GM12891 (cell line): ENCODE data around the gene STXBP5.

Experiments used
- DNase-seq: peaks from one replicate; pipeline ENCODE4 v3.0.0; 2011; ENCODE audit warnings: low spot score; ENCODE audit not compliant: insufficient read length
- FAIRE-seq: peaks from 2 replicates; lab custom pipeline; 2011; peaks lifted over from hg19 to GRCh38; lab: Jason Lieb, UNC
- PAX5 ChIP-seq: IDR thresholded peaks from 2 replicates; pipeline ENCODE4 v1.6.1; 2011; ENCODE audit warnings: low read length, moderate library complexity, mild to moderate bottlenecking; ENCODE audit not compliant: insufficient read depth, severe bottlenecking
- POLR2A ChIP-seq: IDR thresholded peaks from 2 replicates; pipeline ENCODE4 v1.6.1; 2011; ENCODE audit warnings: low read depth, low read length, control low read depth
- POLR2AphosphoS5 ChIP-seq: IDR thresholded peaks from 2 replicates; pipeline ENCODE4 v1.6.1; 2011; ENCODE audit warnings: low read depth, low read length, control low read depth
- POU2F2 ChIP-seq: IDR thresholded peaks from 2 replicates; pipeline ENCODE4 v1.6.1; 2011; ENCODE audit warnings: low read depth, mild to moderate bottlenecking, control low read depth, low read length, moderate library complexity
- SPI1 ChIP-seq: IDR thresholded peaks from 2 replicates; pipeline ENCODE4 v1.6.1; 2011; ENCODE audit warnings: low read depth, low read length, control low read depth
- TAF1 ChIP-seq: IDR thresholded peaks from 2 replicates; pipeline ENCODE4 v1.6.1; 2011; ENCODE audit warnings: low read depth, low read length, control low read depth

STXBP5 gene

GRCh38 chr6:147173675-147174308 lies 30.4 kb upstream of the STXBP5 start:
- TF ChIP-seq POLR2AphosphoS5 (no peak), POU2F2 (no peak), POLR2A (no peak), TAF1 (no peak), PAX5 (no peak), SPI1 (no peak)
- no peak for FAIRE-seq

GRCh38 chr6:147176795-147177194 lies 27.4 kb upstream of the STXBP5 start:
- DNase-seq, result no peak
- FAIRE-seq, result no peak
- TF ChIP-seq POLR2A, result no peak
- TF ChIP-seq POU2F2, result no peak
- TF ChIP-seq PAX5, result no peak
- no peak for TF ChIP-seq TAF1
- no peak for TF ChIP-seq SPI1
- TF ChIP-seq POLR2AphosphoS5, result no peak

More at GRCh38 chr6:147173675-147174308, 30.4 kb upstream of the STXBP5 start:
- DNase-seq, result no peak

GRCh38 chr6:147177286-147177685 lies 26.9 kb upstream of the STXBP5 start:
- DNase-seq (no peak), FAIRE-seq (no peak)
- TF ChIP-seq TAF1, result no peak
- no peak for TF ChIP-seq POLR2A
- no peak for TF ChIP-seq SPI1
- TF ChIP-seq PAX5, result no peak
- TF ChIP-seq POU2F2, result no peak
- no peak for TF ChIP-seq POLR2AphosphoS5

DNA sequence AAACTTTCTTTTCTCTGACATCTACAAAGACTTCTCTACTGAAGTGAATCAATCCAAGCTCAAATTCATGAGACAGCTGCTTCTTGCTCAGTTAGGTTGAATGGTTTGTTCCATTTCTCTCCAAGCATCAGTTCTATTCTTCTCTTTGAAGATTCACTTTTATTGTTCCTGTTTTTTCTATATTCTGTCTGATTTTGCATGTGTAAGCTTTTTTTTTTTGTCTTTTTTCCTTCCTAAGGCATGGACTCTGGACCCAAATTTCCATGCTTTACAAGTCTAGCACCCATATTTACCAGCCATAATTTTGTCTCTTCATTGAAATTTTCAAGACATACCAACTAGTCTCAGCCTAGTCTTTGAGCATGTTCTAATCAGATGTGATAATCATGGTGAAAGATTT lies 25.9 kb upstream of the STXBP5 start:
- no peak for TF ChIP-seq PAX5
- TF ChIP-seq SPI1, result no peak
- no peak for TF ChIP-seq TAF1
- TF ChIP-seq POU2F2, result no peak
- no peak for TF ChIP-seq POLR2A
- TF ChIP-seq POLR2AphosphoS5, result no peak
- no peak for DNase-seq
- no peak for FAIRE-seq

DNA sequence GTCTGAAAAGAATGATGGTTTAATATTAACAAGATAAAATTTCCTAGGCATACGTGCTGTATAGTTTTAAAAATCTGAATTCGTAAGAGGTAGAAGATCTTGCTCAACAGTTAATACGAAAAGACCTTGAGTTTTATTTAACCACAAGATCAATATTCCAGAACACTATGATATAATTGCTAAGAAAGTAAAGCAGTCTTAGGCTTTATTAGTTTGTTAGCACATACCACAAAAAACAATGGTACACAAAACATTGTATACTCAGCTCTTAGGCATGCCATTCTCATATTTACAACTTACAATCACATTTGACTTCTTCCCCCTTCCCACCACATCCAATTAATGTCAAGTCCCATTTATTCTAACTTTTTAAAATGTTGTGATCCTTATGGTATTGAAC lies 24.4 kb upstream of the STXBP5 start:
- FAIRE-seq, result no peak
- DNase-seq, result no peak
- no peak for TF ChIP-seq POLR2AphosphoS5
- TF ChIP-seq POLR2A, result no peak

- TF ChIP-seq POLR2A (no peak), PAX5 (no peak), POU2F2 (no peak), TAF1 (no peak), SPI1 (no peak), POLR2AphosphoS5 (no peak)
These were observed 23.3 kb upstream of the STXBP5 start for GRCh38 chr6:147180926-147181325.

DNA sequence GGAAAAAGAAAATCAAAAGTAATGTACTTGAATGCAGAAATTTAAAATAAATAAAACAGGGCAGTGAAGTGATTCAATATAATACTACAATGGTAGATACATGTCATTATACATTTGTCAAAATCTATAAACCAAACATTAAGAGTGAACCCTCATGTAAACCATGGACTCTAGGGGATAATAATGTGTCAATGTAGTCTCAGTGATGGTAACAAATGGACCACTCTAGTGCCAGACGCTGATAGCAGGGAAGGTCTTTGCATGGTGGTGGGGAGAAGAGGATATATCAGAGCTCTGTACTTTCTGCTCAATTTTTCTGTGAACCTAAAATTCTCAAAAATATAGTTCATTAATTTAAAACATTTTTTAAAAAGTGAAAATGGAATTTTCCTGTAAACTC lies 19.8 kb upstream of the STXBP5 start:
- FAIRE-seq, result no peak
- no peak for DNase-seq
- TF ChIP-seq POU2F2, result no peak
- no peak for TF ChIP-seq TAF1
- no peak for TF ChIP-seq POLR2AphosphoS5
- no peak for TF ChIP-seq POLR2A
- no peak for TF ChIP-seq PAX5
- TF ChIP-seq SPI1, result no peak

More at GRCh38 chr6:147180926-147181325, 23.3 kb upstream of the STXBP5 start:
- no peak for FAIRE-seq
- DNase-seq, result no peak

DNA sequence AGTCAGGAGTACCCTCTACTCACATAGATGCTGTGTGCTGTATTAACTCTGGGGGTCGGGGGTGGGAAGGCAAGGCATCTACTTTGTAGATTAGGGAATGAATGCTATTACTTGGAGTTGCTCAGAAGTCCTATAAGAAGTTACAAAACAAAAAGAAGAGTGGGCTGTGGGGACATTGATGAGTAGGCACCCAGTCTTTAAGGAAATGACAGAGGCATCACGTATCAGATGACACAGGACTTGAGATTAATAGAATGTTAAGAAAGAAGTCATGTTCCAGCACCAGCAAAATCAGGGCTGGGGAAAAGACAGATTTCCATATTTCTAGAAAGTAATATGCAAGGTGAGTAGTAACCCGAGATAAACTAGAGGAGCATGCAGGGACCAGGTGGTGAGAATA lies 19.0 kb upstream of the STXBP5 start:
- TF ChIP-seq SPI1 (no peak), POU2F2 (no peak), POLR2AphosphoS5 (no peak), PAX5 (no peak), POLR2A (no peak), TAF1 (no peak)
- DNase-seq (no peak), FAIRE-seq (no peak)

GRCh38 chr6:147190556-147190955 lies 13.7 kb upstream of the STXBP5 start:
- no peak for TF ChIP-seq TAF1
- DNase-seq (no peak), FAIRE-seq (no peak)

DNA sequence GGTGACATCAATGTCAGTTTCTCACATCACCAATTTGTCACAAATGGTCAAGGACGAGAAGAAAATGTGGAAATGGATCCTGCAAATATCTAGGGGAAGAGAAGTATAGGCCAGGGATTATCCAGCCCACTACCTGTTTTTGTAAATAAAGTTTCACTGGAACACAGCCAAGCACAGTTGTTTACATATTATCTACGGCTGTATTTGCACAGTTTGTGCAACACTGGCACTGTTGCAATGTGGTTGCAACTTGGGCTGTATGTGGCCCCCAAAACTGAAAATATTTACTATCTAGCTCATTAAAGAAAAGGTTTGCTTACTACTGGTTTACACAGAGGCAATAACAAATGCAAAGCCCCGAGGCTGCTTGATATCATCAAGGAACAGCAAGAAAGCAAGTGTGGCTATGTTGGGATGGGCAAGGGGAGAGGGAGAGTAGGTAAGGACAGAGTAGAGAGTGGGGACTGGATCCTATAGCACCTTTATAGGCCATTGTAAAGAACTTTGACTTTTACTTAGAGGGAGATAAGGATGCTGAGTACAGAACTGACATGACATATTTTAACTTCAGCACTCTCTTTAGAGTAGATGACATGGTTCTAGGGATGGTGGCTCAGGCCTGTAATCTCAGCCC lies 11.8 kb upstream of the STXBP5 start:
- FAIRE-seq (no peak), DNase-seq (no peak)
- TF ChIP-seq SPI1 (no peak), POU2F2 (no peak), POLR2A (no peak), PAX5 (no peak), TAF1 (no peak), POLR2AphosphoS5 (no peak)
